Stimulated activated CD4-positive, alpha-beta T cell treated with anti-CD3 and anti-CD28 coated beads, Interleukin-4, amount 100 ng/mL, for 1 hour (primary cell): Measurements from ENCODE around the gene AKAP8L.
"Not testable (repeated sequence)": the region's sequence is repeated elsewhere in the genome, so short reads cannot be mapped to it uniquely, and the experiment has no call there.

Source experiments
- DNase-seq: peaks from one replicate; pipeline ENCODE4 v3.0.0-alpha.2; 2020

AKAP8L gene

DNA sequence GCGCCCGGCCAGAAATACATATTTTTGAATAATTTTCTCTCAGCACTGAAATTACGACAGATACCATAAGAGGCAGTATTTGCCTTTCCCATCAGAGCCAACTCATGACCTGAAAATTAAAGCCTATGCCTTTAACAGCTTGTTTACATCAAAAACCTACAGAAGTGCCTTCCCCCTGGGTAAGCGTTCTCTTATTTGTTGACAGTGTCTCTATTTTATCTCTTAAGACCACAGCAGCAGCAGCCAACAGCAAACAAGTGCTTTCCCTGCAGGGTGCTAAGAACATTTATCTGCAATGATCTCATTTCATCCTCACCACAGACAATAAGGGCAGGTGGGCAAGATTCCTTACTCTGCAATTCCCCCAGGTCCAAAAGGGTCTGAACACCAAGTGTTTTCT lies 6.0 kb downstream of the AKAP8L start:
- DNase-seq, result no peak

DNA sequence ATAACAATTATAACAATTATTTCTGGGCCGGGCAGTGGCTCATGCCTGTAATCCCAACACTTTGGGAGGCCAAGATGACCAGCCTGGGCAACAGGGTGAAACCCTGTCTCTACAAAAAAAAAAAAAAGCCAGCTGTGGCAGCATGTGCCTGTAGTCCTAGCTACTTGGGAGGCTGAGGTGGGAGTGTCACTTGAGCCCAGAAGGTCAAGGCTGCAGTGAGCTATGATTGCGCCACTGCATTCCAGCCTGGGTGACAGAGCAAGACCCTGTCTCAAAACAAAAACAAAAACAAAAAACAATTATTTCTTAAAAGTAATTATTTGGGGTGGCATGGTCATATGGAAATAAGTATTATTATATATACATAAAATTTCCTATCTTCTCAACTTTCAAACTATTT lies 7.4 kb downstream of the AKAP8L start:
- not testable (repeated sequence) for DNase-seq

- DNase-seq, result no peak
These were observed 14.0 kb downstream of the AKAP8L start for GRCh38 chr19:15404780-15405211.

DNA sequence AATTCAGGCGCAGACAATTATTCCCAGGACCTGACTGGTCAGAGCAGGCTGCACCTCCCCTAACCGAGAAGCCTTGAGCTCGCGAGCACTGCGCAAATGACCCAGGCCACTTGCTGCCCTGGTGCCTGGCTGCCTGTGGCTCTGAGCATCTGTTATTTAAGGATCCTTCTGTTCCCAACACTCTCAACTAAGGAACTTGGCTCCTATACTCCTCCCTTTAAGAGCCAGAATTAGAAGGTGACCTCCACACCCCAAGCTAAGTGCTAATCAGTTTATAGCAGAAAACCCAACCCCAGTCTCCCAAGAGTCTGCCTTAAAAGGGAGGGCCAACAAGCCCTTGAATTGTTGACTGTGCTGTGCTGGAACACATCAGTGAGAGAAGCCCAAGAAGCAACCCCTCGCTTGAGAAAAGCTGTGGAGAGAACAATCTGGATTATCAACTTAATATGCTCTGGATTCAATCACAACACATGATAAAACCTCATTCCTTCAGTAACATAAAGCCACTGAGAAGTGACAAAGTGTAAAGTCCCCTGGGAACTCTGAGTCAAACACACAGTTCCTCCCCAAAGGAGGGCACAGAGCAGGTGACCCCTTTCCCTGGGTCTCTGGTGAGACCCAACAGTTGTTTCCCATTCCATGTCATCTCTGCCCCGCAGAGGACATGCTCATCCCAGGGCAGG lies 14.6 kb downstream of the AKAP8L start:
- no peak for DNase-seq

- DNase-seq, result no peak
These were observed 15.6 kb downstream of the AKAP8L start for GRCh38 chr19:15403151-15403531.

- no peak for DNase-seq
These were observed 16.2 kb downstream of the AKAP8L start for GRCh38 chr19:15402411-15403150.

DNA sequence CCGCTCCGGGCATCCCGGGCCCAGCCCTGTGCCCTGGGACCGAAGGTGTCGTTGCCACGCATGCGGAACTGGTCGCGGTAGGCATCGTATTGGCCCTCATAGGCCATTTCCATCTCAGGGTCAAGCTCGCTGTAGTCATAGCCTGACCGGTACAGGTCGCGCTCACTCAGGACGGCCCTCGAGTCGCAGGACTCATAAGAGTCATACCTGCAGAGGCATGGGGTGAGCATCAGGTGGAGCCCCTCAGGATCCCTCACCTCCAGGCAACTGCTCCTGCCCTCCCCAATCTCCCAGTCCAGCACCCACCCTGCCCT lies 17.4 kb downstream of the AKAP8L start:
- DNase-seq, result no peak

- no peak for DNase-seq
These were observed 18.0 kb downstream of the AKAP8L start for GRCh38 chr19:15400521-15401396.

- DNase-seq, result no peak
These were observed 19.2 kb downstream of the AKAP8L start for GRCh38 chr19:15399635-15400034.

DNA sequence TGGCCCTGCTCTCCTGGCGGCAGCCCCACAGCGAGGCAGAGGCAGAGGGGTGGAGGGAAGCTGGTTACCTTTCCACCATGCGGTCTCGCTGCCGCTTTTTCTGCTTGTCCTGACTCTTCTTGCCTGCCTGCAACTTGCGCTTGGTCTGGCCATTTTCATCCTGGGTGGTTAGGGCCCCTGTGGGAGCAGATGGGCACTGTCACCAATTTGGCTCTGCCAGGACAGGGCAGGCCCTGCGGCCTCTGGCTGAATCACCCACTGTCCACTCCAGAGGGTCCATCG lies 19.6 kb downstream of the AKAP8L start:
- no peak for DNase-seq

GRCh38 chr19:15398501-15399233 lies 20.1 kb downstream of the AKAP8L start:
- DNase-seq, result no peak

- DNase-seq, result no peak
These were observed 21.0 kb downstream of the AKAP8L start for GRCh38 chr19:15397782-15398181.

GRCh38 chr19:15397236-15397635 lies 21.6 kb downstream of the AKAP8L start:
- DNase-seq, result no peak

DNA sequence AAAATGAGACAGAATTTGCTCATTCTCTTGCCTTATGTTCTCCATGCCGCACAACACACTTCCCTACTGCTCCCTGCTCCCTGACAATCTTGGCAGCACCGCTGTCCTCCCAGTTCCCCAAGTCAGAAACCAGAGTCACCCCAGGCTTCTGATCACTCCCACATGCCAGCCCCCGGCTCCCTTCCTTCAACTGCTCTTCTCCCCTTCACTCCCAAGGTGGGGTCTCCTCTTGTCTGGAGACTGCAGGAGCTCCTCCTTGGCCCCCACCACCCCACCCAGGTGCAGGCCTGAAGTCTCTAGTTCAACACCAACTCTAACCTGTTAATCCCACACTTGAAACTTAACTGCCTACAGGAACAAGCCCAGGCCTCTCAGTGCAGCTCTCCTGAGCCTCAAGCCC lies 22.4 kb downstream of the AKAP8L start:
- no peak for DNase-seq

DNA sequence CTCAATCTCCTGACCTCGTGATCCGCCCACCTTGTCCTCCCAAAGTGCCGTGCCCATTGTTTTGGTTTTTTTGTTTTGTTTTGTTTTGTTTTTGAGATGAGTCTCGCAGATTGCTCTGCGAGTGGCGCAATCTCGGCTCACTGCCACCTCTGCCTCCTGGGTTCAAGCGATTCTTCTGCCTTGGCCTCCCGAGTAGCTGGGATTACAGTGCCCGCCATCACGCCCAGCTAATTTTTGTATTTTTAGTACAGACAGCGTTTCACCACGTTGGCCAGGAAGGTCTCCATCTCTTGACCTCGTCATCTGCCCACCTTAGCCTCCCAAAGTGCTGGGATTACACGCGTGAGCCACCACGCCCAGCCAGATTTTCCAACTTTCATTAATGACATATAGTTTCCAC lies 23.5 kb downstream of the AKAP8L start:
- not testable (repeated sequence) for DNase-seq

GRCh38 chr19:15394426-15394825 lies 24.4 kb downstream of the AKAP8L start:
- DNase-seq, result no peak

DNA sequence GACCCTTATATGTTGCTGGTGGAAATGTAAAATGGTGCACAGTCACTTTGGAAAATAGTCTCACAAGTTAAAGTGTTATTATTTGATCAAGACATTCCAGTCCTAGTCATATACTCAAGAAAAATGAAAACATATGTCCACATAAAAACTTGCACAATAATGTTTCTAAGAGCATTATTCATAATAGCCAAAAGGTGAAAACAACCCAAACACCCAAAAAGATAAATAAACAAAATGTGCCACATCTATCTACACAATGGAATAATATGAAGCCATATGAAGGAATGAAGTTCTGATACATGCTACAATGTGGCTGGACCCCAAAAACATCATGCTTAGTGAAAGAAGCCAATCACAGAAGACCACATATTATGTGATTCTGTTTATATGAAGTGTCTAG lies 24.8 kb downstream of the AKAP8L start:
- no peak for DNase-seq

DNA sequence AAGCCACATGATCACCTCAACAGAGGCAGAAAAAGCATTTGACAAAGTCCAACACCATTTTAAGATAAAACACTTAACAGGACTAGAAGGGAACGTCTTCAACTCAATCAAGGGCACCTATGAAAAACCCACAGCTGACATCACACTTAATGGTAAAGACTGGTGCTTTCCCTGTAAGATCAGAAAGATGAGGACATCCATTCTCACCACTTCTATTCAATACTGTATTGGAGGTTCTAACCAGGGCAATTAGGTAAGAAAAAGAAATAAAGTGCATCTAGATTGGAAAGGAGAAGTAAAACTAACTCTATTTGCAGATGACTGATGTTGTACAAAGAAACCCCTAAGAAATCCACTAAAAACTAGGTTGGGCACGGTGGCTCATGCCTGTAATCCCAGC lies 28.0 kb downstream of the AKAP8L start:
- no peak for DNase-seq

DNA sequence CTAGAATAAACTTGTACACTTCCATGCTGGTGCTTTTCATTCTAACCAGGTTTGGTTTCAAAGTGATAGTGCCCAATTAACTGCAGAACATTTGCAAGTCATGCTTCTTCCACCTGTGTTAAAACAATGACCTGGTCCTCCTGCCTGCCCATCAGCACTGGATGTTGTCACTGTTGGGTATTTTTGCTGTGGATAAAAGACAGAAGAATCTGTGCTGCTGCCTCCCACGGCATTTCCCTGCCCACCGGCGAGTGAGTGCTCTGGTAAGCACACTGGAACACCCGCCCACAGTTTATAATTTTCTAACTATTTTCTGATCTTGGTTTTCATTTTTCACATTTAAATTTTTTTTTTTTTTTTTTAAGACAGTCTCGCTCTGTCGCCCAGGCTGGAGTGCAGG lies 36.9 kb downstream of the AKAP8L start:
- DNase-seq, result no peak

GRCh38 chr19:15381429-15381828 lies 37.4 kb downstream of the AKAP8L start:
- no peak for DNase-seq

GRCh38 chr19:15379999-15380647 lies 38.7 kb downstream of the AKAP8L start:
- no peak for DNase-seq

DNA sequence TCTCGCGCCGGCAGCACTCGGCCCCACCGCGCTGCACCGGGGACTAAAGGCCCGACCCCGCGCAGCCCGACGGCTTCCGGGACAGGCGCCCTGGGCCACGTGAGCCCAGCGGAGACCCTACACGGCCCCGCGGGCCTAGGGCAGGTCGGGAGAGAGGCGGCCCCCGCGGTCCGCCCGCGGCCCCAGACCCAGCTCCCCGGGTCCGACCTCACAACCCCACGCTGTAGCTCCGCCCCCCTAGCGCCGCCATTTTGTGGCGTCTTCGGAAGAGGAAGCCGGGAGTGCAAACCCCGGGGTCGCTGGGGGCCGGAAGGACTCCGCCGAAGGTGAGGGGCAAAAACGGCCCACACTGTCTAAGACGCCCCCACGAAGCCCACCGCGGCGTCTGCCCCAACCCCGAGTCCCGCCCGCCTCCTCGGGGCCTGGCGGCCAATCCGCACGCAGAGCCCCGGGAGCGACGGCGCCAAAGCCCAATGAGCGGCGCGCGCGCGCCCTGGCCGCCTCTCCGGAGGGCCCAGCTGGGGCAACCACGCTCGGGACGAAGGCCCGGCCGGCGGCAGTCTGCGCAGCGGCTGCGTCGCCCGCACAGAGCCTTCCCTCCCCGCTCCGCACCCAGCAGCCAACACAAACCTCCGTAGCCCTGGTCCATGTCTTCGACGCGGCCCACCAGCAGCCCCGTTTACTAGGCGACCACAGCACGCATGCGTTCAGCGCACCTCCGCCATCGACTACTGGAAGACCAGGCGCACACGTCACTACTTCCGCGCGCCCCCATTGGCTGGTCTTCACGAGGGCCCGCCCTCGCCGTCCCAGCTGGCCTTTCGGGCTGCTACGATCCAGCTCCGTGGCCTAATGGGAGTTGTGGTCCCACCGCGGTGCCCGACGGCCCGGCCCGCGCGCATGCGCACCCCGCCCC lies 39.4 kb downstream of the AKAP8L start, which contains the start of gene AKAP8:
AKAP8 (minus strand) TSS at position 705 of the 916 bp plus-strand sequence; CDS start at position 649, 56 bp downstream.
- peak; percentile 98 for DNase-seq
